OCI-LY3 (cell line): ENCODE results near the gene G6PC2.

ENCODE experiments used
- H2AFZ ChIP-seq: fragments of 200-600, 300-600 bp; shearing (Covaris generic); 2 replicates; pipeline ENCODE4 v1.6.0; 2014; ENCODE audit warnings: antibody characterized with exemption, low read depth, low read length
- H3K27ac ChIP-seq: fragments of 200-600, 300-600 bp; sonication (generic); 2 replicates; pipeline ENCODE4 v1.5.1; 2014; ENCODE audit warnings: mild to moderate bottlenecking, low read length, moderate library complexity, mixed read lengths
- H3K27me3 ChIP-seq: fragments of 200-600, 300-600 bp; sonication (generic); 2 replicates; pipeline ENCODE4 v1.6.1; 2014; ENCODE audit warnings: low read depth, low read length, mixed read lengths
- H3K36me3 ChIP-seq: fragments of 200-600, 300-600 bp; sonication (generic); replicated peaks from 2 replicates; pipeline ENCODE3; 2014; ENCODE audit warnings: low read depth, low read length, mixed read lengths
- H3K4me1 ChIP-seq: fragments of 300-600, 200-600 bp; sonication (generic); 2 replicates; pipeline ENCODE4 v1.6.1; 2014; ENCODE audit warnings: low read length, mixed read lengths
- H3K4me2 ChIP-seq: fragments of 200-600, 300-600 bp; sonication (generic); 2 replicates; pipeline ENCODE4 v1.6.1; 2014; ENCODE audit warnings: low read length, mixed read lengths
- H3K4me3 ChIP-seq: fragments of 300-600, 200-600 bp; sonication (generic); 2 replicates; pipeline ENCODE4 v1.5.1; 2014; ENCODE audit warnings: antibody characterized with exemption, mild to moderate bottlenecking, low read length, moderate library complexity
- H3K79me2 ChIP-seq: fragments of 300-600, 200-600 bp; shearing (Covaris generic); 2 replicates; pipeline ENCODE4 v1.6.1; 2014; ENCODE audit warnings: mild to moderate bottlenecking, low read length, mixed read lengths
- H3K9ac ChIP-seq: fragments of 300-600, 200-600 bp; shearing (Covaris generic); 2 replicates; pipeline ENCODE4 v1.6.0; 2014; ENCODE audit warnings: mild to moderate bottlenecking, low read length, moderate library complexity
- H3K9me3 ChIP-seq: fragments of 200-600, 300-600 bp; shearing (Covaris generic); 2 replicates; pipeline ENCODE4 v1.6.1; 2014; ENCODE audit warnings: low read length, mixed read lengths; ENCODE audit not compliant: insufficient read depth
- H4K20me1 ChIP-seq: fragments of 200-600, 300-600 bp; sonication (generic); 2 replicates; pipeline ENCODE4 v1.6.1; 2016; ENCODE audit warnings: low read length, mixed read lengths; ENCODE audit not compliant: insufficient read depth
- CTCF ChIP-seq: fragments of 200-600, 300-600 bp; sonication (generic); IDR thresholded peaks from 2 replicates; pipeline ENCODE4 v1.5.1; 2014; ENCODE audit warnings: antibody characterized with exemption, low read length, low read depth
- EZH2phosphoT487 ChIP-seq: fragments of 200-600 bp; shearing (Covaris generic); IDR thresholded peaks from 2 replicates; pipeline ENCODE4 v1.6.1; 2018; ENCODE audit warnings: antibody characterized with exemption, mixed run types, low read depth

Gene G6PC2

GRCh38 chr2:168904358-168904757 is 3.3 kb downstream of the G6PC2 start:
- H3K79me2 ChIP-seq: no peaks in the 10 kb centered on the region
- H4K20me1 ChIP-seq: no peaks in the 10 kb centered on the region
- H3K27me3 ChIP-seq: 0 out of 2 replicates have a peak, but pooled peaks cover 15% of the 10 kb centered on the region
- no peak overlapping the region for H3K4me3 ChIP-seq
- H3K4me1 ChIP-seq: no peaks in the 10 kb centered on the region
- no peak overlapping the region for H3K4me2 ChIP-seq
- H3K36me3 ChIP-seq: no peaks in the 10 kb centered on the region
- TF ChIP-seq EZH2phosphoT487: no peak
- TF ChIP-seq CTCF: no peak
- no peak overlapping the region for H3K9ac ChIP-seq
- no peak overlapping the region for H2AFZ ChIP-seq
- no peaks in the 10 kb centered on the region for H3K9me3 ChIP-seq
- no peak overlapping the region for H3K27ac ChIP-seq

- H3K4me2 ChIP-seq: no peak overlapping the region
- peaks cover 25% of the 10 kb centered on the region for H3K27me3 ChIP-seq
Observed at GRCh38 chr2:168907940-168908662, 7.0 kb downstream of the G6PC2 start.

GRCh38 chr2:168910330-168910729 is 9.2 kb downstream of the G6PC2 start:
- Histone ChIP-seq H3K79me2 (no peaks in the 10 kb centered on the region), H3K27ac (no peak overlapping the region), H4K20me1 (no peaks in the 10 kb centered on the region), H3K4me3 (no peak overlapping the region), H3K9me3 (no peaks in the 10 kb centered on the region), H3K36me3 (no peaks in the 10 kb centered on the region), H3K27me3 (peaks cover 27% of the 10 kb centered on the region), H2AFZ (no peak overlapping the region), H3K4me2 (no peak overlapping the region), H3K4me1 (peaks cover 9% of the 10 kb centered on the region), H3K9ac (no peak overlapping the region)
- TF ChIP-seq EZH2phosphoT487 (no peak), CTCF (no peak)

More at GRCh38 chr2:168907940-168908662, 7.0 kb downstream of the G6PC2 start:
- Histone ChIP-seq H3K27ac (no peak overlapping the region), H2AFZ (no peak overlapping the region), H3K9me3 (no peaks in the 10 kb centered on the region), H4K20me1 (no peaks in the 10 kb centered on the region), H3K9ac (no peak overlapping the region), H3K4me1 (peaks cover 9% of the 10 kb centered on the region), H3K4me3 (no peak overlapping the region), H3K79me2 (no peaks in the 10 kb centered on the region), H3K36me3 (no peaks in the 10 kb centered on the region)
- no peak for TF ChIP-seq CTCF
- no peak for TF ChIP-seq EZH2phosphoT487

GRCh38 chr2:168912466-168912865 is 11.4 kb downstream of the G6PC2 start:
- H3K4me1 ChIP-seq: peaks cover 9% of the 10 kb centered on the region
- 0 out of 2 replicates have a peak overlapping the region, but pooled peaks have one; percentile 19 for H2AFZ ChIP-seq
- H3K9ac ChIP-seq: peak overlapping the region; percentile 17; the same call in 1 of the 2 replicates
- TF ChIP-seq EZH2phosphoT487: no peak
- TF ChIP-seq CTCF: no peak
- no peak overlapping the region for H3K27ac ChIP-seq
- no peaks in the 10 kb centered on the region for H3K79me2 ChIP-seq
- H3K27me3 ChIP-seq: peaks cover 18% of the 10 kb centered on the region
- H4K20me1 ChIP-seq: no peaks in the 10 kb centered on the region
- peak overlapping the region; percentile 77 for H3K4me3 ChIP-seq
- peak overlapping the region; percentile 86 for H3K4me2 ChIP-seq
- H3K9me3 ChIP-seq: no peaks in the 10 kb centered on the region
- H3K36me3 ChIP-seq: no peaks in the 10 kb centered on the region
